GM23248 (cell line): ENCODE data around the gene NFIL3. TPM values are rescaled to one million over a fixed set of nuclear protein-coding genes. Genes with fewer than 3 reads are reported as not detected.
"Not testable (repeated sequence)": the region's sequence is repeated elsewhere in the genome, so short reads cannot be mapped to it uniquely, and the experiment has no call there.

ENCODE experiments used
- DNase-seq: peaks from one replicate; pipeline ENCODE4 v3.0.0-alpha.2; 2015
- H2AFZ ChIP-seq: fragments of 200-600 bp; sonication (generic); 2 replicates; pipeline ENCODE4 v1.6.1; 2016; ENCODE audit warnings: antibody characterized with exemption
- H3F3A ChIP-seq: fragments of 200-600 bp; sonication (generic); 2 replicates; pipeline ENCODE4 v1.6.1; 2016; ENCODE audit warnings: mild to moderate bottlenecking, antibody characterized with exemption, mixed run types; ENCODE audit not compliant: insufficient read depth
- H3K27ac ChIP-seq: fragments of 200-600 bp; sonication (generic); 2 replicates; pipeline ENCODE4 v1.5.1; 2016; ENCODE audit warnings: mild to moderate bottlenecking
- H3K27me3 ChIP-seq: fragments of 200-600 bp; sonication (generic); replicated peaks from 2 replicates; pipeline ENCODE4 v1.6.1; 2016; ENCODE audit warnings: mild to moderate bottlenecking; ENCODE audit not compliant: insufficient read depth
- H3K36me3 ChIP-seq: fragments of 200-600 bp; sonication (generic); 2 replicates; pipeline ENCODE4 v1.6.1; 2016; ENCODE audit warnings: low read depth, mild to moderate bottlenecking
- H3K4me1 ChIP-seq: fragments of 200-600 bp; sonication (generic); 2 replicates; pipeline ENCODE4 v1.6.1; 2016; ENCODE audit warnings: mild to moderate bottlenecking; ENCODE audit not compliant: insufficient read depth
- H3K4me2 ChIP-seq: fragments of 200-600 bp; sonication (generic); one replicate; pipeline ENCODE4 v1.6.1; 2016; ENCODE audit warnings: mild to moderate bottlenecking; ENCODE audit not compliant: unreplicated experiment
- H3K4me3 ChIP-seq: fragments of 200-600 bp; sonication (generic); 2 replicates; pipeline ENCODE4 v1.5.1; 2016; ENCODE audit warnings: mild to moderate bottlenecking
- H3K79me2 ChIP-seq: fragments of 200-600 bp; sonication (generic); 2 replicates; pipeline ENCODE4 v1.6.1; 2016; ENCODE audit warnings: mild to moderate bottlenecking; ENCODE audit not compliant: insufficient read depth
- H3K9ac ChIP-seq: fragments of 200-600 bp; sonication (generic); 2 replicates; pipeline ENCODE4 v1.6.1; 2016; ENCODE audit warnings: mild to moderate bottlenecking
- H3K9me2 ChIP-seq: fragments of 200-600 bp; sonication (generic); 2 replicates; pipeline ENCODE4 v1.6.1; 2016; ENCODE audit warnings: mixed run types, mild to moderate bottlenecking, moderate library complexity; ENCODE audit not compliant: insufficient read depth
- H3K9me3 ChIP-seq: fragments of 200-600 bp; sonication (generic); one replicate; pipeline ENCODE4 v1.6.1; 2017; ENCODE audit warnings: low read depth
- H4K20me1 ChIP-seq: fragments of 200-600 bp; sonication (generic); 2 replicates; pipeline ENCODE4 v1.6.0; 2016; ENCODE audit not compliant: insufficient read depth
- EZH2 ChIP-seq: fragments of 200-600 bp; sonication (generic); IDR thresholded peaks from 2 replicates; pipeline ENCODE4 v1.6.1; 2018; ENCODE audit warnings: antibody characterized with exemption, mild to moderate bottlenecking; ENCODE audit not compliant: insufficient read depth, poor library complexity, severe bottlenecking
- EZH2phosphoT487 ChIP-seq: fragments of 200-600 bp; sonication (generic); IDR thresholded peaks from 2 replicates; pipeline ENCODE4 v1.6.1; 2018; ENCODE audit warnings: antibody characterized with exemption, moderate library complexity, mild to moderate bottlenecking, low read depth; ENCODE audit not compliant: insufficient read depth
- WGBS, 2 experiments: methylation state at CpG; one replicate each; pipeline ENCODE4 v1.1.6; 2015 to 2017; ENCODE audit warnings: low lambda C conversion rate in 2 of 2, low coverage in 1 of 2; ENCODE audit errors: missing lambda C conversion rate in 2 of 2; 5-methylcytosine and 5-hydroxymethylcytosine counted together
- in situ Hi-C: fragments of 300-500 bp; cut with MboI; formaldehyde crosslinking; loops from 2 replicates; pipeline ENCODE4 v1.15.0; 2020
- polyA plus RNA-seq: library from polyadenylated mRNA; unstranded; fragments of >200 nt; fragmentation: Nextera tagmentation; extraction: Ambion mirVana; gene quantifications from 2 replicates; pipeline ENCODE4 v1.2.1, GENCODE V29; 2016
- total RNA-seq: library from RNA; depleted of rRNA; stranded (reverse); fragments of >200 nt; shearing (Covaris generic); gene quantifications from 2 replicates; pipeline ENCODE4 v1.2.3, GENCODE V29; 2014; rRNA removed

Gene NFIL3, protein sequence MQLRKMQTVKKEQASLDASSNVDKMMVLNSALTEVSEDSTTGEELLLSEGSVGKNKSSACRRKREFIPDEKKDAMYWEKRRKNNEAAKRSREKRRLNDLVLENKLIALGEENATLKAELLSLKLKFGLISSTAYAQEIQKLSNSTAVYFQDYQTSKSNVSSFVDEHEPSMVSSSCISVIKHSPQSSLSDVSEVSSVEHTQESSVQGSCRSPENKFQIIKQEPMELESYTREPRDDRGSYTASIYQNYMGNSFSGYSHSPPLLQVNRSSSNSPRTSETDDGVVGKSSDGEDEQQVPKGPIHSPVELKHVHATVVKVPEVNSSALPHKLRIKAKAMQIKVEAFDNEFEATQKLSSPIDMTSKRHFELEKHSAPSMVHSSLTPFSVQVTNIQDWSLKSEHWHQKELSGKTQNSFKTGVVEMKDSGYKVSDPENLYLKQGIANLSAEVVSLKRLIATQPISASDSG
- 10.6 and 11.3 TPM in 2 replicates for total RNA-seq
- 5.1 and 5.4 TPM in 2 replicates for polyA plus RNA-seq

- Histone ChIP-seq H4K20me1 (no peaks in the 10 kb centered on the region), H3K9me3 (no peaks in the 10 kb centered on the region), H3K9ac (peak within 1 kb of the TSS; percentile 99), H3K36me3 (no peaks in the 10 kb centered on the region), H3F3A (peaks cover 70% of the 10 kb centered on the region), H3K4me3 (peak within 1 kb of the TSS; percentile 99), H3K4me1 (peaks cover 27% of the 10 kb centered on the region), H3K27me3 (no peaks in the 10 kb centered on the region), H3K4me2 (peak within 1 kb of the TSS; percentile 95), H2AFZ (peak within 1 kb of the TSS; percentile 59), H3K27ac (peak within 1 kb of the TSS; percentile 97), H3K9me2 (no peaks in the 10 kb centered on the region), H3K79me2 (peaks cover 41% of the 10 kb centered on the region)
- DNase-seq: peak; percentile 95
- 1 to 2% methylated on average over 34 to 65 of the region's 92 CpGs for WGBS, 2 experiments
- no peak for TF ChIP-seq EZH2phosphoT487
- no peak for TF ChIP-seq EZH2
- in situ Hi-C loops: loop anchor here (10.0 kb wide), 1 partner anchor 229 kb away; no protein-coding TSS in a partner anchor
Measured at GRCh38 chr9:91423785-91424402, at the start of gene NFIL3. Gene NFIL3, minus strand, starts transcription at chr9:91423832. Its CDS starts 13,098 bp downstream, at chr9:91410734.

GRCh38 chr9:91471524-91471923, 47.9 kb upstream of the NFIL3 start:
- in situ Hi-C loops, H3K27me3 ChIP-seq, H3K9me2 ChIP-seq, H4K20me1 ChIP-seq, H2AFZ ChIP-seq, H3K4me1 ChIP-seq, H3K79me2 ChIP-seq, H3K4me2 ChIP-seq, H3K9me3 ChIP-seq, H3K4me3 ChIP-seq, H3F3A ChIP-seq, DNase-seq, H3K36me3 ChIP-seq, H3K27ac ChIP-seq, H3K9ac ChIP-seq: not testable (repeated sequence)
- WGBS, 2 experiments: 63 to 69% methylated on average over 3 of the region's 3 CpGs

- H3K27ac ChIP-seq: peak overlapping the region; percentile 78
- H3K36me3 ChIP-seq: no peaks in the 10 kb centered on the region
- H2AFZ ChIP-seq: peak overlapping the region; percentile 35; the same call in 1 of the 2 replicates
- H3K4me3 ChIP-seq: no peak overlapping the region
- H3K9me2 ChIP-seq: no peaks in the 10 kb centered on the region
- peak; percentile 77 for DNase-seq
- 9% methylated on average over 2 of the region's 2 CpGs for WGBS, 2 experiments
- in situ Hi-C loops: no loop called here
- no peaks in the 10 kb centered on the region for H3K79me2 ChIP-seq
- no peaks in the 10 kb centered on the region for H3K9me3 ChIP-seq
- H3F3A ChIP-seq: peaks cover 21% of the 10 kb centered on the region; the same call in 1 of the 2 replicates
- TF ChIP-seq EZH2 (no peak), EZH2phosphoT487 (no peak)
- H3K9ac ChIP-seq: peak overlapping the region; percentile 49
- H3K4me2 ChIP-seq: no peak overlapping the region
- no peaks in the 10 kb centered on the region for H4K20me1 ChIP-seq
- no peaks in the 10 kb centered on the region for H3K27me3 ChIP-seq
- H3K4me1 ChIP-seq: peaks cover 7% of the 10 kb centered on the region
Measured at GRCh38 chr9:91465420-91465819, 41.8 kb upstream of the NFIL3 start.

GRCh38 chr9:91458906-91459305, 35.3 kb upstream of the NFIL3 start:
- Histone ChIP-seq H3F3A (no peaks in the 10 kb centered on the region), H3K9me3 (no peaks in the 10 kb centered on the region), H3K27me3 (no peaks in the 10 kb centered on the region), H3K9ac (no peak overlapping the region), H3K79me2 (no peaks in the 10 kb centered on the region), H3K27ac (no peak overlapping the region), H3K4me2 (no peak overlapping the region), H3K9me2 (no peaks in the 10 kb centered on the region), H4K20me1 (no peaks in the 10 kb centered on the region), H3K36me3 (no peaks in the 10 kb centered on the region), H2AFZ (no peak overlapping the region), H3K4me3 (no peak overlapping the region), H3K4me1 (no peaks in the 10 kb centered on the region)
- TF ChIP-seq EZH2 (no peak), EZH2phosphoT487 (no peak)
- DNase-seq: no peak
- in situ Hi-C loops: no loop called here
- WGBS, 2 experiments: 84 to 97% methylated on average over 2 of the region's 2 CpGs
